GM12878 (cell line): Measurements from ENCODE around the gene C15orf39. TPM values are rescaled to one million over a fixed set of nuclear protein-coding genes. Genes with fewer than 3 reads are reported as not detected.
"Not testable (repeated sequence)": the region's sequence is repeated elsewhere in the genome, so short reads cannot be mapped to it uniquely, and the experiment has no call there.

ENCODE experiments used
- ATAC-seq: fragments of 200-7000 bp; cut with Tn5 transposase; 3 replicates; pipeline ENCODE4 v1.9.1; 2020; ENCODE audit warnings: mild to moderate bottlenecking, moderate library complexity
- BruUV-seq: library from RNA; stranded (reverse); fragments of 400-500 nt; replicated peaks from 2 replicates; lab custom pipeline; 2021; lab: Mats Ljungman, UMichigan
- CTCF ChIA-PET: fragments of 300-600 bp; sonication (Branson Sonifier 250); formaldehyde crosslinking; extraction: SDS; loops from one replicate; lab custom pipeline; 2021; ENCODE audit warnings: inconsistent platforms; lab: Yijun Ruan, JAX
- POLR2A ChIA-PET: fragments of 350-600 bp; formaldehyde crosslinking; extraction: SDS; loops from one replicate; lab custom pipeline; 2021; ENCODE audit warnings: inconsistent platforms; lab: Charles Lee
- RAD21 ChIA-PET: fragments of 300-600 bp; sonication (Branson Sonifier 250); formaldehyde crosslinking; loops from one replicate; lab custom pipeline; 2023; ENCODE audit warnings: antibody characterized with exemption; ENCODE audit not compliant: unreplicated experiment; lab: Charles Lee
- SMC1A ChIA-PET: fragments of 300-600 bp; sonication (Branson Sonifier 250); formaldehyde crosslinking; loops from one replicate; lab custom pipeline; 2023; ENCODE audit not compliant: unreplicated experiment, uncharacterized antibody; lab: Charles Lee
- DNase-seq: peaks from one replicate; pipeline ENCODE4 v3.0.0-alpha.2; 2011; ENCODE audit warnings: low read depth, low spot score
- FAIRE-seq: peaks from 3 replicates; lab custom pipeline; 2011; peaks lifted over from hg19 to GRCh38; lab: Jason Lieb, UNC
- H2AFZ ChIP-seq: 2 replicates; pipeline ENCODE4 v1.6.0; 2011; ENCODE audit warnings: low read depth, low read length, control low read depth; ENCODE audit not compliant: control insufficient read depth
- H3K27ac ChIP-seq: 2 replicates; pipeline ENCODE4 v1.5.1; 2011; ENCODE audit warnings: control low read depth; ENCODE audit not compliant: control insufficient read depth, insufficient read depth
- H3K27me3 ChIP-seq, 2 experiments: replicated peaks in 1 of 2; 2 replicates each; pipeline versions ENCODE4 v1.6.0 to v1.6.1; 2011; ENCODE audit warnings: low read length in 1 of 2; ENCODE audit not compliant: control insufficient read depth in 2 of 2, insufficient read depth in 2 of 2
- H3K36me3 ChIP-seq, 2 experiments: 2 replicates each; pipeline ENCODE4 v1.5.1; 2011; ENCODE audit warnings: low read length in 1 of 2; ENCODE audit not compliant: control insufficient read depth in 2 of 2, insufficient read depth in 2 of 2
- H3K4me1 ChIP-seq: 2 replicates; pipeline ENCODE4 v1.6.1; 2011; ENCODE audit warnings: mild to moderate bottlenecking, low read length, moderate library complexity, mixed read lengths; ENCODE audit not compliant: control insufficient read depth, insufficient read depth
- H3K4me2 ChIP-seq: 2 replicates; pipeline ENCODE4 v1.6.0; 2011; ENCODE audit warnings: control low read depth; ENCODE audit not compliant: control insufficient read depth, insufficient read depth
- H3K4me3 ChIP-seq: fragments of 200-600 bp; sonication (generic); 2 replicates; pipeline ENCODE4 v1.5.1; 2016
- H3K79me2 ChIP-seq: 2 replicates; pipeline ENCODE4 v1.6.0; 2011; ENCODE audit warnings: low read length; ENCODE audit not compliant: control insufficient read depth, insufficient read depth
- H3K9ac ChIP-seq: 2 replicates; pipeline ENCODE4 v1.8.0; 2011; ENCODE audit warnings: low read length, control low read depth, mixed read lengths; ENCODE audit not compliant: control insufficient read depth, insufficient read depth
- H3K9me3 ChIP-seq: replicated peaks from 3 replicates; pipeline ENCODE4 v1.5.1; 2011; ENCODE audit warnings: mild to moderate bottlenecking, low read length; ENCODE audit not compliant: control insufficient read depth, insufficient read depth
- H4K20me1 ChIP-seq: 2 replicates; pipeline ENCODE4 v1.6.0; 2011; ENCODE audit not compliant: control insufficient read depth, insufficient read depth
- IKZF1 ChIP-seq: fragments of 450-650 bp; conservative IDR thresholded peaks from 2 replicates; pipeline ENCODE4 v1.6.1; 2017; ENCODE audit warnings: antibody characterized with exemption, mild to moderate bottlenecking
- IKZF2 ChIP-seq, 2 experiments: fragments of 450-650 bp; IDR thresholded peaks; 2 replicates each; pipeline ENCODE4 v1.6.1; 2017; ENCODE audit warnings: mild to moderate bottlenecking in 2 of 2, moderate library complexity in 2 of 2
- SMARCA5 ChIP-seq: fragments of 450-650 bp; IDR thresholded peaks from 2 replicates; pipeline ENCODE4 v1.6.1; 2017; ENCODE audit warnings: mild to moderate bottlenecking
- SPI1 ChIP-seq: IDR thresholded peaks from 2 replicates; pipeline ENCODE4 v1.6.1; 2011; ENCODE audit warnings: low read depth, mild to moderate bottlenecking, low read length, moderate library complexity, borderline replicate concordance; ENCODE audit not compliant: insufficient read depth
- WGBS: methylation state at CpG from one replicate; pipeline ENCODE4 v1.1.6; 2016; ENCODE audit warnings: low lambda C conversion rate; ENCODE audit not compliant: insufficient replicate concordance, insufficient coverage; ENCODE audit errors: missing lambda C conversion rate; 5-methylcytosine and 5-hydroxymethylcytosine counted together
- in situ Hi-C: fragments of 300-500 bp; cut with MboI; formaldehyde crosslinking; loops from 9 replicates; pipeline ENCODE4 v1.14.3; 2018; ENCODE audit warnings: mixed read lengths
- intact Hi-C: fragments of 100-400 bp; cut with micrococcal nuclease; formaldehyde crosslinking; loops from one replicate; pipeline ENCODE4 v1.14.2; 2022; ENCODE audit not compliant: unreplicated experiment
- polyA plus RNA-seq, 11 experiments: library from polyadenylated mRNA; depleted of rRNA in 4 of 11; unstranded in 6 of 11; stranded (reverse) in 5 of 11; fragments of >200 nt; fragmentation: Nextera tagmentation in 4 of 11; fragmentation: Illumina TruSeq in 1 of 11; extraction: Ambion mirVana in 4 of 11; extraction: Trizol in 1 of 11; gene quantifications; 1 replicate in 1 of 11; 2 replicates in 10 of 11; pipeline versions ENCODE4 v1.2.1 to v1.2.3, GENCODE V29; 2011 to 2016; ENCODE audit warnings: inconsistent platforms in 2 of 11, missing spikeins in 2 of 11, low read depth in 1 of 11
- total RNA-seq, 4 experiments: library from RNA; depleted of rRNA in 3 of 4; stranded (reverse); fragments of >200 nt in 3 of 4; fragmentation: Illumina TruSeq in 1 of 4; extraction: Trizol in 1 of 4; gene quantifications; 2 replicates each; pipeline versions ENCODE4 v1.2.1 to v1.2.3, GENCODE V29; 2013 to 2021
- TF ChIP-seq, protein P1 (sequence below): fragments of 450-650 bp; IDR thresholded peaks from 2 replicates; pipeline ENCODE4 v1.6.1; 2017; ENCODE audit warnings: mild to moderate bottlenecking, moderate library complexity
- TF ChIP-seq, protein P2 (sequence below): fragments of 450-650 bp; IDR thresholded peaks from 2 replicates; pipeline ENCODE4 v1.6.1; 2017; ENCODE audit warnings: low read depth, mild to moderate bottlenecking, moderate library complexity
- TF ChIP-seq, protein P3 (sequence below): fragments of 450-650 bp; IDR thresholded peaks from 2 replicates; pipeline ENCODE4 v1.6.1; 2017; ENCODE audit warnings: mild to moderate bottlenecking, low read depth, inconsistent platforms; ENCODE audit not compliant: poor library complexity, severe bottlenecking

The C15orf39 gene
- total and polyA plus RNA-seq, 10 of the 15 experiments (the other 5 are each of a cell fraction or from before 2014, with no cell fraction given), result 2.3 to 139 (median 33.0) TPM

DNA sequence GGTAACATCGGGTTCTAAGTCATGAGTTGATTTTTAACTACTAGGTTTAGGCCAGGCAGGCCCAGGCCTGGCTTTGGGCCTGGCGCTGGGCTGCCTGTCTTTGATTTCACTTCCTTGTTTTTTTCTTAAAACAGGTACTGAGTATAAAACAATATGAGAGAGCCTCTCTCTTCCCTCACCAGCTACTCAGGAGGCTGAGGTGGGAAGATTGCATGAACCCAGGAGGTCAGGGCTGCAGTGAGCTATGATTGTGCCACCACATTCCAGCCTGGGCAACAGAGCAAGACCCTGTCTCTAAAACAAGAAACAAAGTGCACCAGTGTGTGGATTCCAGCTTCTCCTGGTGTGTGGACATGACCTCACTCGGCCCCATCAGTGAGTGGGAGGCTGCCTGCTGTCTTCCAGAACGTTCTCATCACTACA is 17.8 kb downstream of the C15orf39 start:
- peaks cover 18% of the 10 kb centered on the region for H3K4me1 ChIP-seq
- H3K79me2 ChIP-seq, H4K20me1 ChIP-seq, H3K4me3 ChIP-seq, H3K27me3 ChIP-seq, in situ Hi-C loops, H3K9me3 ChIP-seq, intact Hi-C loops, DNase-seq, H2AFZ ChIP-seq, BruUV-seq, FAIRE-seq, H3K36me3 ChIP-seq: not testable (repeated sequence)
- TF ChIP-seq IKZF2 (IDR thresholded peaks at IDR 0.05) (peak; percentile 38 to 44; a peak in 2 of 4 replicates), SMARCA5 (peak; percentile 49; the same call in 1 of the 2 replicates), SPI1 (peak; percentile 73), IKZF1 (peak; percentile 59)
- TF ChIP-seq, protein P1, sequence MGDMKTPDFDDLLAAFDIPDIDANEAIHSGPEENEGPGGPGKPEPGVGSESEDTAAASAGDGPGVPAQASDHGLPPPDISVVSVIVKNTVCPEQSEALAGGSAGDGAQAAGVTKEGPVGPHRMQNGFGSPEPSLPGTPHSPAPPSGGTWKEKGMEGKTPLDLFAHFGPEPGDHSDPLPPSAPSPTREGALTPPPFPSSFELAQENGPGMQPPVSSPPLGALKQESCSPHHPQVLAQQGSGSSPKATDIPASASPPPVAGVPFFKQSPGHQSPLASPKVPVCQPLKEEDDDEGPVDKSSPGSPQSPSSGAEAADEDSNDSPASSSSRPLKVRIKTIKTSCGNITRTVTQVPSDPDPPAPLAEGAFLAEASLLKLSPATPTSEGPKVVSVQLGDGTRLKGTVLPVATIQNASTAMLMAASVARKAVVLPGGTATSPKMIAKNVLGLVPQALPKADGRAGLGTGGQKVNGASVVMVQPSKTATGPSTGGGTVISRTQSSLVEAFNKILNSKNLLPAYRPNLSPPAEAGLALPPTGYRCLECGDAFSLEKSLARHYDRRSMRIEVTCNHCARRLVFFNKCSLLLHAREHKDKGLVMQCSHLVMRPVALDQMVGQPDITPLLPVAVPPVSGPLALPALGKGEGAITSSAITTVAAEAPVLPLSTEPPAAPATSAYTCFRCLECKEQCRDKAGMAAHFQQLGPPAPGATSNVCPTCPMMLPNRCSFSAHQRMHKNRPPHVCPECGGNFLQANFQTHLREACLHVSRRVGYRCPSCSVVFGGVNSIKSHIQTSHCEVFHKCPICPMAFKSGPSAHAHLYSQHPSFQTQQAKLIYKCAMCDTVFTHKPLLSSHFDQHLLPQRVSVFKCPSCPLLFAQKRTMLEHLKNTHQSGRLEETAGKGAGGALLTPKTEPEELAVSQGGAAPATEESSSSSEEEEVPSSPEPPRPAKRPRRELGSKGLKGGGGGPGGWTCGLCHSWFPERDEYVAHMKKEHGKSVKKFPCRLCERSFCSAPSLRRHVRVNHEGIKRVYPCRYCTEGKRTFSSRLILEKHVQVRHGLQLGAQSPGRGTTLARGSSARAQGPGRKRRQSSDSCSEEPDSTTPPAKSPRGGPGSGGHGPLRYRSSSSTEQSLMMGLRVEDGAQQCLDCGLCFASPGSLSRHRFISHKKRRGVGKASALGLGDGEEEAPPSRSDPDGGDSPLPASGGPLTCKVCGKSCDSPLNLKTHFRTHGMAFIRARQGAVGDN, result peak; percentile 93
- TF ChIP-seq, protein P2, sequence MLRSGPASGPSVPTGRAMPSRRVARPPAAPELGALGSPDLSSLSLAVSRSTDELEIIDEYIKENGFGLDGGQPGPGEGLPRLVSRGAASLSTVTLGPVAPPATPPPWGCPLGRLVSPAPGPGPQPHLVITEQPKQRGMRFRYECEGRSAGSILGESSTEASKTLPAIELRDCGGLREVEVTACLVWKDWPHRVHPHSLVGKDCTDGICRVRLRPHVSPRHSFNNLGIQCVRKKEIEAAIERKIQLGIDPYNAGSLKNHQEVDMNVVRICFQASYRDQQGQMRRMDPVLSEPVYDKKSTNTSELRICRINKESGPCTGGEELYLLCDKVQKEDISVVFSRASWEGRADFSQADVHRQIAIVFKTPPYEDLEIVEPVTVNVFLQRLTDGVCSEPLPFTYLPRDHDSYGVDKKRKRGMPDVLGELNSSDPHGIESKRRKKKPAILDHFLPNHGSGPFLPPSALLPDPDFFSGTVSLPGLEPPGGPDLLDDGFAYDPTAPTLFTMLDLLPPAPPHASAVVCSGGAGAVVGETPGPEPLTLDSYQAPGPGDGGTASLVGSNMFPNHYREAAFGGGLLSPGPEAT, result peak; percentile 68; the same call in 1 of the 2 replicates
- TF ChIP-seq, protein P3, sequence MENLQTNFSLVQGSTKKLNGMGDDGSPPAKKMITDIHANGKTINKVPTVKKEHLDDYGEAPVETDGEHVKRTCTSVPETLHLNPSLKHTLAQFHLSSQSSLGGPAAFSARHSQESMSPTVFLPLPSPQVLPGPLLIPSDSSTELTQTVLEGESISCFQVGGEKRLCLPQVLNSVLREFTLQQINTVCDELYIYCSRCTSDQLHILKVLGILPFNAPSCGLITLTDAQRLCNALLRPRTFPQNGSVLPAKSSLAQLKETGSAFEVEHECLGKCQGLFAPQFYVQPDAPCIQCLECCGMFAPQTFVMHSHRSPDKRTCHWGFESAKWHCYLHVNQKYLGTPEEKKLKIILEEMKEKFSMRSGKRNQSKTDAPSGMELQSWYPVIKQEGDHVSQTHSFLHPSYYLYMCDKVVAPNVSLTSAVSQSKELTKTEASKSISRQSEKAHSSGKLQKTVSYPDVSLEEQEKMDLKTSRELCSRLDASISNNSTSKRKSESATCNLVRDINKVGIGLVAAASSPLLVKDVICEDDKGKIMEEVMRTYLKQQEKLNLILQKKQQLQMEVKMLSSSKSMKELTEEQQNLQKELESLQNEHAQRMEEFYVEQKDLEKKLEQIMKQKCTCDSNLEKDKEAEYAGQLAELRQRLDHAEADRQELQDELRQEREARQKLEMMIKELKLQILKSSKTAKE, result peak; percentile 59
- RAD21 ChIA-PET, result interaction anchor here (0.9 to 1.8 kb wide), 9 partner anchors 9 to 265 kb away, joined by 3 to 9 read pairs (median 3); partner anchors contain the start of genes C15orf39 and RPP25
- H3K27ac ChIP-seq, result peak overlapping the region; percentile 55
- WGBS, result 11% methylated on average over 4 of the region's 4 CpGs
- H3K9ac ChIP-seq, result peak overlapping the region; percentile 20; the same call in 1 of the 2 replicates
- SMC1A ChIA-PET, result interaction anchor here (0.6 to 2.2 kb wide), 6 partner anchors 10 to 191 kb away, joined by 3 to 8 read pairs (median 4); no protein-coding TSS in a partner anchor
- CTCF ChIA-PET, result interaction anchor here (0.6 to 2.0 kb wide), 5 partner anchors 80 to 190 kb away, joined by 3 to 7 read pairs (median 4); partner anchors contain the start of gene MAN2C1
- peak; percentile 62 for ATAC-seq
- peak overlapping the region; percentile 54 for H3K4me2 ChIP-seq
- POLR2A ChIA-PET, result interaction anchor here (0.6 to 2.4 kb wide), 6 partner anchors 10 to 364 kb away, joined by 3 to 6 read pairs (median 3); no protein-coding TSS in a partner anchor
